ENCODE results near the gene DGKG.

GRCh38 chr3:186176373-186176990, 185.6 kb downstream of the DGKG start:
- TF ChIP-seq CTCF (IDR thresholded peaks at IDR 0.05) (no peak), POLR2A (IDR thresholded peaks at IDR 0.05) (no peak)

Data from testis (tissue), 2 donors.